Astrocyte of the spinal cord (primary cell): ENCODE results near the gene FBXW12.

ENCODE experiments used
- DNase-seq: peaks from one replicate; pipeline ENCODE4 v3.0.0; 2011; ENCODE audit warnings: low read depth, low spot score
- H3K4me3 ChIP-seq: 2 replicates; pipeline ENCODE4 v1.5.1; 2011; ENCODE audit warnings: low read depth, mild to moderate bottlenecking, low read length, moderate library complexity
- in situ Hi-C: cut with HindIII; loops from 2 replicates; pipeline ENCODE4 v1.10.0; 2017; ENCODE audit warnings: low sequenced_read_pairs
- TF ChIP-seq, protein P1 (sequence below): IDR thresholded peaks from 2 replicates; pipeline ENCODE4 v1.5.1; 2012; ENCODE audit warnings: low read depth, mild to moderate bottlenecking, low read length, inconsistent platforms

Gene FBXW12

DNA sequence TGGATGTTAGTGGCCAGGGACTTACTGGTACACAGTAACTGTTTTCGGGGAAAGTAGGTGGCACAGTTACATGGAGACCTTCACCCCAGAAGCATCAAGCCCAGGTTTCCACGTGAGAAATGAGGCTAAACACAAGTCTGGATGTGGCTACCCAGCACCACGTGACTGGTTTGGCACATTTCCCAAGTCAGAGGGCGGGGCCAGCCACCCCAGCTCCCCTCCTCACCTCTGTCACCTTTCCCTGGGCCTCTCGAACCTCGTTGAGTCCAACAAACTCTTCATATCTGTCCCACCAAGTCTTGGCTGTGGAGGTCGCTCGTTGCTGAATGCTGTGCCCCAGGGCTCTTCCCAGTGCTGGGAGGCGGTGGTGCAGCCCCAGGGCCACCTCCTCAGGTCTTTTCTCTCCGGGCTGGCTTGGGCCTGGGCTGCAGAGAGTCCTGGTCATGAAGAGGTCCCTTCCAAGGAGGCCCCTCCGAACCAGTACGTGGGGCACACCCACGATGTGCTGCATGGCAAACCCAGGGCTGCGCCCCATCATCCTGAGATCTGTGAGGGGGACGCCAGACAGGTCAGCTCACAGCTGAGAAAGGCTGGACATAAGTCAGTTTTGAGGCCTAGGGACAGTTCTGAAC, 62.7 kb downstream of the FBXW12 start:
- no peak for DNase-seq
- in situ Hi-C loops: no loop called here
- TF ChIP-seq, protein P1, sequence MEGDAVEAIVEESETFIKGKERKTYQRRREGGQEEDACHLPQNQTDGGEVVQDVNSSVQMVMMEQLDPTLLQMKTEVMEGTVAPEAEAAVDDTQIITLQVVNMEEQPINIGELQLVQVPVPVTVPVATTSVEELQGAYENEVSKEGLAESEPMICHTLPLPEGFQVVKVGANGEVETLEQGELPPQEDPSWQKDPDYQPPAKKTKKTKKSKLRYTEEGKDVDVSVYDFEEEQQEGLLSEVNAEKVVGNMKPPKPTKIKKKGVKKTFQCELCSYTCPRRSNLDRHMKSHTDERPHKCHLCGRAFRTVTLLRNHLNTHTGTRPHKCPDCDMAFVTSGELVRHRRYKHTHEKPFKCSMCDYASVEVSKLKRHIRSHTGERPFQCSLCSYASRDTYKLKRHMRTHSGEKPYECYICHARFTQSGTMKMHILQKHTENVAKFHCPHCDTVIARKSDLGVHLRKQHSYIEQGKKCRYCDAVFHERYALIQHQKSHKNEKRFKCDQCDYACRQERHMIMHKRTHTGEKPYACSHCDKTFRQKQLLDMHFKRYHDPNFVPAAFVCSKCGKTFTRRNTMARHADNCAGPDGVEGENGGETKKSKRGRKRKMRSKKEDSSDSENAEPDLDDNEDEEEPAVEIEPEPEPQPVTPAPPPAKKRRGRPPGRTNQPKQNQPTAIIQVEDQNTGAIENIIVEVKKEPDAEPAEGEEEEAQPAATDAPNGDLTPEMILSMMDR: no peak
- H3K4me3 ChIP-seq: no peak overlapping the region

- TF ChIP-seq, protein P1: no peak
- in situ Hi-C loops: no loop called here
- DNase-seq: no peak
- no peak overlapping the region for H3K4me3 ChIP-seq
Measured at GRCh38 chr3:48435223-48435595, 63.2 kb downstream of the FBXW12 start.

GRCh38 chr3:48435774-48436476, 63.9 kb downstream of the FBXW12 start:
- TF ChIP-seq, protein P1: peak; percentile 100
- in situ Hi-C loops: no loop called here
- no peak overlapping the region for H3K4me3 ChIP-seq
- DNase-seq: peak; percentile 81

GRCh38 chr3:48436477-48436787, 64.4 kb downstream of the FBXW12 start:
- TF ChIP-seq, protein P1: no peak
- H3K4me3 ChIP-seq: no peak overlapping the region
- in situ Hi-C loops: no loop called here
- no peak for DNase-seq

DNA sequence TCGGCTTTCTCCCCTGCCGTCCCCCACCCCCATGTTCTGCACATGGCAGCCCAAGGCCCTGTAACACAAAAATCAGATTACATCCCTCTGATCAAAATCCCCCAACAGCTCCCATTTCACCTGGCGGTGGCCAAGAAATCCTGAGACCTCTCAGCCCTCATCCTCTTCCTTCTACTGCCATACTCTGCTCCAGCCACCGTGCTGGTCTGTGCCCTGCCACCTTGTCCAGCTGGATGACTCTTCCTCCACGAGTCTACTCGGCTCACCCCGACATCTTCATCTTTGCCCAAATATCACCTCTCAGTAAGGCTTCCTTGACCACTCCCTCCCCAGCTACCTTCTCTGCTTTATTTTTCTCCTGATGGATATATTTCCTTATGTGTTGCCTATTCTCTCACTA, 64.8 kb downstream of the FBXW12 start:
- no peak overlapping the region for H3K4me3 ChIP-seq
- DNase-seq: no peak
- TF ChIP-seq, protein P1: no peak
- in situ Hi-C loops: no loop called here

- in situ Hi-C loops: no loop called here
- DNase-seq: no peak
- TF ChIP-seq, protein P1: no peak
- H3K4me3 ChIP-seq: no peak overlapping the region
Measured at GRCh38 chr3:48437812-48438211, 65.8 kb downstream of the FBXW12 start.
